HG03066 (cell line): ENCODE results near the gene FUBP3.
A peak's percentile ranks its signal among the peaks of the same experiment; 100 is the strongest.
"Not testable (repeated sequence)": the region's sequence is repeated elsewhere in the genome, so short reads cannot be mapped to it uniquely, and the experiment has no call there.

Source experiments
- ATAC-seq: cut with Tn5 transposase; IDR thresholded peaks from one replicate; pipeline ENCODE4 v1.9.1; 2021; ENCODE audit warnings: low read depth; ENCODE audit not compliant: unreplicated experiment

Gene FUBP3

DNA sequence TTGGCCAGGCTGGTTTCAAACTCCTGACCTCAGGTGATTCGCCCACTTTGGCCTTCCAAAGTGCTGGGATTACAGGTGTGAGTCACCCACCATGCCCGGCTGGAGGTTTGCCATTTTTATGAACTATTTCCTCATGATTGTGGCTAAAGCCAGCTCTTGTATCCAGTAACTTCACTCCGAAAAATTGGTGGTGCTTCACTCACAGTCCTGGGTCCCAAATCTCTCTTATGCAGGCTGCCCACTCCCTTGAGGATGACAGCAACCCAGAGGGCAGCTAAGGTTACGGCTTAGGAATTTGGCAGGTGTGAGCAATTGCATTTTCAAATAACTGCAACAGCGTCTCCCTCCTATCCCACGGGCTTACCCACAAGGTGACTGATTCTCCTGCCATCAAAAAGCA, 23.4 kb upstream of the FUBP3 start:
- ATAC-seq = no peak

DNA sequence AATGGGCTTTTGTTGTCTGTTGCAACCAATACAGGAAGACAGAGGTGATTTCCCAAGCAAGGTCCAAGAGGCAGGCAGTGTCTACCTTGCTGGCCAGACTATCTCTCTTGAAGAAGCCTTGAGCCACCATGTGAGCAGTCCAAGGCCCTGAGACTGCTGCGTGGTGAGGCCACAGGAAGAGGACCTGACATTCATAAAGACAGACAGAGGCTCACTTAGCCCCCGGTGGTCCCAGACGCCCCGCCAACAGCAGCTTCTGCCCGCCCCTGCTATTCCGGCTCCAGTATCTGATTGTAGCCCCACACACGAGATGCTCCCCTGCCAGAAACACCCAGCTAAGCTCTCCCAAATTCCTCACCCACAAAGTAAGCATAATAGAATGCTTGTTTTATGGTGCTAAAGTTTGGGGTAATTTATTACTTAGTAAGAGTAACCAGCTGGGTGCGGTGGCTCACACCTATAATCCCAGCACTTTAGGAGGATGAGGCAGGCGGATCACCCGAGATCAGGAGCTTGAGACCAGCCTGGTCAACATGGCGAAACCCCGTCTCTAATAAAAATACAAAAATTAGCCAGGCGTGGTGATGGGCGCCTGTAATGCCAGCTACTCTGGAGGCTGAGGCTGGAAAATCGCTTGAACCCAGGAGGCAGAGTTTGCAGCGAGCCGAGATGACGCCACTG, 22.8 kb upstream of the FUBP3 start:
- ATAC-seq = no peak

DNA sequence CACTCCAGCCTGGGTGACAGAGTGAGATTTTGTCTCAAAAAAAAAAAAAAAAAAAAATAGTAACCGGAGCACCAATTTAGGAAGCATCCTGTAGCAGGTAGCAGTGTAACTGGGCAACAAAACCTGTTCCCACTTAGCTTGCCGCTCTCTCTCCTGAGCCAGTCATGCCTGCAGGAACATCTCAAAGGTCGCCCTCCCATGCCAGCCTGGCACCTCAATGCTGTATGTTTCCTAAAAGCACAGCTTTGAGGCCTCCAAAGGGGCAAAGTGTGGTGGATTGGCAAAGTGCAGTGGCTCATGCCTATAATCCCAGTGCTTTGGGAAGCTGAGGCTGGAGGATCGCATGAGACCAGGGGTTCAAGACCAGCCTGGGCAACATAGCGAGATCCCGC, 22.3 kb upstream of the FUBP3 start:
- ATAC-seq = no peak

DNA sequence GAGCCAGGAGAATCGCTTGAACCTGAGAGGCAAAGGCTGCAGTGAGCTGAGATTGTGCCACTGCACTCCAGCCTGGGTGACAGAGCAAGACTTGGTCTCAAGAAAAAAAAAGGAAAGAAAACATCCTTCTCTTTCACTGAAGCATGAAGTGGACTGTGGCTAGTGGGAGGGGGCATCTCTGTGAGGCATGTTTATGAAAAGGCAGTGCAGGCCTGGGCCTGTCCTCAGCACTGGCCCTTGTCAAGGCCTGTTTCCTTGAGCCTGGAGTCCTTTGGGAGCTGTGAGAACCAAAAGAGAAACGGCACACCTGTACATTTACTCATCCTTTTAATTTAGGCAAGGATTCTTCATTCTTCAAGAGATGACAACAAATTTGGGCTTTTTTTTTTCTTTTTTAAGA, 18.3 kb upstream of the FUBP3 start:
- no peak for ATAC-seq

DNA sequence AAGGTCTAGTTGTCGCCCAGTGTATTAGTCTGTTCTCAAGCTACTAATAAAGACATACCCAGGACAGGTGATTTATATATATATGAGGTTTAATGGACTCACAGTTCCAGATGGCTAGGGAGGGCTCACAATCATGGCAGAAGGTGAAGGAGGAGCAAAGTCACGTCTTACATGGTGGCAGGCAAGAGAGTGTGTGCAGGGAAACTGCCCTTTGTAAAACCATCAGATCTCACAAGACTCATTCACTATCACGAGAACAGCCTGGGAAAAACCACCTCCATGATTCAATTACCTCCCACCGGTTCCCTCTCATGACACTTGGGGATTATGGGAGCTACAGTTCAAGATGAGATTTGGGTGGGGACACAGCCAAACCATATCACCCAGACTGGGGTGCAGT, 16.9 kb upstream of the FUBP3 start:
- ATAC-seq = not testable (repeated sequence)

DNA sequence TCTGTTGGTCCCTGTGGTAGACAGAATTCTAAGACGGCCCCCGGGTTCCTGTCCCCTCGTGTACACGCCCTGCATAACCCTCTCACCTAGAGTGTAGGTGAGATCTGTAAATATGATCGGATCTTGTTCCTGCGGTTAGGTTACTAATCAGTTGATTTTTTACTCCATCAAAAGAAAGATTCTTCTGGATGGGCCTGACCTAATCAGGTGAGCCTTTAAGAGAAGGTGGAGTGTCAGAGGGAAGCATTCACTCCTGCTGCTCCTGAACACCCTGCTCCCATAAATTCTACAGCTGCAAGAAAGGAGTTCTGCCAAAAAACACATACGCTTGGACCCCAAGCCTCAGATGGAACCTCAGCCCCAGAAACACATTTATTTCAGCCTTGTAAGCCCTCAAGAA, 15.6 kb upstream of the FUBP3 start:
- ATAC-seq = no peak

DNA sequence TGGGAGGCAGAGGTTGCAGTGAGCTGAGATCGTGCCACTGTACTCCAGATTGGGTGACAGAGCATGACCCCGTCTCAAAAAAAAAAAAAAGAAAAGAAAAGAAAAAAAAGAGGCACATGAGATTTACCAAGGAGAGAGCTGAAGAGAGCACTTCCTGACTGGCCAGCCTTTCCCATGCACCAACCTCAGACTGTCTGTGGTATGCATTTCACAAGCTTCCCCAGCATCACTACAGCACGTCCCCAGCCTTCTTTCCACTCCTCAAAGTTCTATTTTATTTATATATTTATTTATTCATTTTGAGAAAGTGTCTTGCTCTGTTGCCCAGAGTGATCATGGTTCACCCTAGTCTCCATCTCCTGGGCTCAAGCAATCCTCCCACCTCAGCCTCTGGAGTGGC, 13.6 kb upstream of the FUBP3 start:
- no peak for ATAC-seq

DNA sequence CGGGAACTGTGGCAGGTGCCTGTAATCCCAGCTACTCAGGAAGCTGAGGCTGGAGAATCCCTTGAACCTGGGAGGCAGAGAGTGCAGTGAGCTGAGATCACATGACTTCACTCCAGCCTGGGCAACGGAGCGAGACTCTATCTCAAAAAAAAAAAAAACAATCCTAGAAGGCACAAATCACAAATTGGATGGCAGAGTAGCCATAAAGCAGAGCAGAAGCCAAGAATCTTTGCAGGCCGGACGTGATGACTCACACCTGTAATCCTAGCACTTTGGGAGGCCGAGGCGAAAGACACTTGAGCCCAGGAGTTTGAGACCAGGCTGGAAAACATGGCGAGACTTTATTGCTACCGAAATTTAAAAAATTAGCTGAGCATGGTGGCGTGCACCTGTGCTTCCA, 9.2 kb upstream of the FUBP3 start:
- no peak for ATAC-seq

DNA sequence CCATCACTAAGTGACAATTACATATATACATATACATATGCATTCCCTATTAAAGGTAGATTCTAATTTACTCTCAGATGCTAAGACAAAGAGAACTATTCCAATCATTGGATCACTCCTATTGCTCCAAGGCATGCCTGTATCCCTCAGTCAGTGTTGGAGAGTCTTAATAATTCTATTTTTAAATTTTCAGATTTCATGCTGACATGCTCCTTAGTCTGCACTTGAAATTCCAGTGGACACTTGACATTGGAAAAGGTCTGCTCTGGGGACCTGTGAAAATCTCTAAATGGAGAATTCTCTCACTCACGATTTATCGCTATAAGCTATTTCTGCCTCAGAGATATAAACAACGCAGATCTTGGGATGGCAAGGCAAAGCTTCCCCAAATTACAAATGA, 3.9 kb upstream of the FUBP3 start:
- no peak for ATAC-seq

DNA sequence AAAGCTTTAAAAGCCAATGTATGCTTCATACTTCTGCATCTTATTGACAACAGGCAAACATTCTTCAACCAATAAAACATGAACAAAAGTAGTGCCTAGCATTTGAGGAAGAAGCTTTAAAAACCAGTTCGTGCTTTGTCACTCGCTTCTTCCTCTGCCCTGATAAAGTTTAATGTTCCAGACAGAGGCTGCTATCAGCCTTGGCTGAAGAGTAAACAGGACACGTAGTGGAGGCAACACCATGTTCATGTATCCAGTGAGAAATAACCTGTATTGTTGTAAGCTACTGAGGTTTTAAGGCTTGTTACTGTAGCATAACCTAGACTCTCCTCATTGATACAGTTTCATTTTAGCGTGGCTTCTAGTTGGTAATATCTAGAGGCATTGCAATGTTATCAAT, 3.2 kb upstream of the FUBP3 start:
- no peak for ATAC-seq

DNA sequence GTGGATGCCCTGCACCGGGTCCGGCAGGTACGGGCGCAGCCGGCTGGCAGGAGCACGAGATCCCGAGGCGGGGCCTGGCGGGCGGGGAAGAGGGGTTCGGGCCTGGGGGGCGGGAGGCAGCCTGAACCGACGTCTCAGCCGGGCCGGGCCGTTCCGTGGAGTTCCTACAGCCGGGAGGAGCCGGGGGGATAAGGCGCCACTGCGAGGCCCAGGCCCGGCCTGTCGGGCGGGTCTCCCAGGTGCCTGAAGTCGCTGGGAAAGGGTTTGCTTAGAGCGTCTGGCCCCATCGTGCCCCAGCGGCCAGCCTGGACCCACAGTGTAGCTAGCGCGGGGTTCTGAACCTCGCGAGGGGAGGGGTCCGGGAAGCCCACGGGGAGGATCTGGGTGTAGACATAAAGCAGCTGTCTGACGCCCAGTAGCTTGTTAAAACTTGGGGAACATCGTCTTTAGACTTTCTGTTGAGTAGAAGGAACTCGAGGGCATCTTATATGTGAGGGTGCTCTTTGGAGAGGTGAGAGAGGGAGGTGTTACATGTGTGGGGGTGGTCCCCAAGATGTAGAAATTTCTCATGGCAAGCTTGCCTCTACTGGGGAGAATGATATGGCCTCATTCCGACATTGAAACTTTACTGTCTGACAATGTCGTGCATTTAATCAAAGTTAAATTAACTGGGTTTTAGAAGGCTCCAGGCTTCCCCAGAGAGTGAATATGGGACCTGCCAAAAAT, 524 bp downstream of the FUBP3 start:
- peak; percentile 16 for ATAC-seq

DNA sequence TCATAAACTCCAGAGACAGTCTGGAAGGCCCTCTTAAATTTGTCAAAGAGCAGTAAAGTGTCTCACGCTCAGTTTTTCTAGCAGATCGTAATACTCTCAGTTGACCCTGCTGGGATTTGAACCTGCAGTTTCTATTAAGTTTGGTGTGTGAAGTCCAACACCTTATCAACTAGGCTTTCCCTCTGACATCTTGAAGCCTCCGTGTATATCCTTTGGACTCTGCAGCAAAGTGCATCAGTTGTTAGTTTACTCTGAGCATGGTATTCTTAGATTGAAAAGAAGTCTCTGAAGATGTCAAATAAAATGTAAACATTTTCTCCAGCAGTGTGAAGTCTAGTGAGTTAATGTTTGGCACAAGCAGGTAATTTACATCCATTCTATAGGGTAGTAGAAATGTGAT, 2.4 kb downstream of the FUBP3 start:
- no peak for ATAC-seq

DNA sequence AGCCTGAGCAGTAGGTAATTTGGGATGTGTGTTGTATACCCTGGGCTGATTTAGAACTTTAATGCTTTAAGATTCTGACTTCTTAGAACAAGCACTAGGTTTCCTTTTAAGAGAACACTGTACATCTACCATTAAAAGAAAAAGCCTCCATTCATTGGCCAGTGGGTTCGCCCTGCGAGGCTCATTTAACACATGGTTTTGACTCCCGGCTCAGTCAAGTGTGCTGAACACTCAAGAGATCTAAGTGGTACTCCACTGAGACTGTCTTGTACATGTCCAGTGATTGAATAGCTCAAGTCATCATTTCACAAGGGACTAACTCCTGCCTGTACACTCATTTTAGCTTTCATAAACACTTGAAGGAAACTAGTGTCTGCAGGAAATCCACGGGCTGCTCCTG, 3.9 kb downstream of the FUBP3 start:
- no peak for ATAC-seq

DNA sequence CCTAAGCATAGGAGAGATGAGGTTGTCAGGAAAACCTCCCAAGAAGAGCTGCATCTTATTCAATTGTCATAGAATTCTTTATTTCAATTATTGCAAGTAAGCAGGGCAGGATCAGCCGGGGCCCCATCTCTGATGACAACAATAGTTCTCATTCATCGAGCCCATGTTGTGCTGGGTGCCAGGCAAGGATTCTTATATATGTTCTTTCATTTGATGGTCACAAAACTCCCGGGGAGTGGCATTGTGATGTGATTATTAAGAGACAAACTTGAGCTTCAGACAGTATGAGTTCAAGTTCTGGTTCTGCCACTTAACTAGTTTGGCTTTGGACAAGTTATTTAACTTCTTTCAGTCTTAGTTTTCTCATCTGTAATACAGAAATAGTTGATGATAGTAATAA, 8.5 kb downstream of the FUBP3 start:
- ATAC-seq = no peak

DNA sequence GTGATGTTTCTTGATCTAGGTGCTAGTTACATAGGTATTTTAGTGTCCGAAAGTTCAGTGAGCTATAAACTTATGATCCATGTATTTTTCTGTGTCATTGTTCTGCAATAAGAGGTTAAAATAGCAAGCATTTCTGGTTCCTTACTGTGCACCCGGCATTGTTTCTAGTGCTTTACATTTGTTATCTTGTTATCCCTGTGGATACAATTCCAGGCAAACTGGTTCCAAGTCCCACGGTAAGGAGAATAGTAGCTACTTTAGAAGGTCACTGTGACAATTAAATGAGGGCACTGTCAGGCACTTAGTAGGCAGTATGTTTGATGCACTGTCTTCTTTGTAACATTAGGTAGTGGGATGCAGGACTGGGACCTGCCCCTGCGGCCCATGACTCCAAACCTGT, 9.0 kb downstream of the FUBP3 start:
- no peak for ATAC-seq

DNA sequence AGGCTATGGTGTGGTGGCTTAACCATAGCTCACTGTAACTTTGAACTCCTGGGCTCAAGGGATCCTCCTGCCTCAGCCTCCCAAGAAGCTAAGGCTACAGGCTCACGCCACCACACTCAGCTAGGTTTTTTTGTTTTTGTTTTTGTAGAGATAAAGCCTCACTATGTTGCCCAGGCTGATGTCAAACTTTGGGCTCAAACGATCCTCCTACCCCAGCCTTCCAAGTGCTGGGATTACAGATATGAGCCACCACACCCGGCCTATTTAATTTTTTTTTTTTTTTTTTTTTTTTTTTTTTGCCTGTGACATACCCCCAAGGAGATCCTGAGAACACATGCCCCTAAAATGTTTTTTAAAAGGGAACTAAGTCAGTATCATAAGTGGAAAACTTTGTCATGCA, 10.4 kb downstream of the FUBP3 start:
- no peak for ATAC-seq

DNA sequence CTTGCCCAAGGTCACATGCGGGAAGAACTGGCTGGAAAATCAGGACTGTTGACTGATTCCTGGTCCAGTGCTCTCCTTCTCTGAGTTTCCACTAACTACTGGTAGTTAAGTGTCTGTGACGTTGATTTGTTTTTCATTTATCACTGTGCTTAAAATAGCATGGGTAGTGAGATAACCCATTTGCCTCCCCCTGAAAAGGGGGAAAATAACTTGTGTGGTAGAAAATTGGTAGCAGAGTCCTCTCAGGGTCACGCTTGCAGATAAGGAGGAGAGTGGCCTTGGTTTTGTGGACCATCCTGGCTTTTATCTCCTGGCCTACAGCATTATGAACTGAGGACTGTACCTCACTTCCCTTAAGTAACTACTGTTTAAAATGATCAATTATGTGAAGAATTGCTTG, 10.9 kb downstream of the FUBP3 start:
- ATAC-seq = no peak

DNA sequence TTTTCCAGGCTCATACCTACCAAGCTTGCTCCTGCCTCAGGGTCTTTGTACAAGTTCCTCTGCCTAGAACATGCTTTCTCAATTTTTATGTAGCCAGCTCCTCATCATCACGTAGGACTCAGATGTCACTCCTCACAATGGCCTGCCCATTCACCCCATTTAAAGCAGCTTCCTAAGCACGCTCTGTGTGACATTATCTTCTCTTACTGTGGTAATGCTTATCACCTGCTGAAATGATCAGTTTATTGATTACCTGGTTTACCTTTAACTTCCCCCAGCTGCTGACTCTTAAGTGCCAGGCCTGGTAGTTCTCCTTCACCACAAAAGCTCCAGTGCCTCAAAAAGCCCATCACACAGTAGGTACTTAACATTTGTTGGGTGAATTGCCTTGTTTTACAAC, 13.6 kb downstream of the FUBP3 start:
- no peak for ATAC-seq

DNA sequence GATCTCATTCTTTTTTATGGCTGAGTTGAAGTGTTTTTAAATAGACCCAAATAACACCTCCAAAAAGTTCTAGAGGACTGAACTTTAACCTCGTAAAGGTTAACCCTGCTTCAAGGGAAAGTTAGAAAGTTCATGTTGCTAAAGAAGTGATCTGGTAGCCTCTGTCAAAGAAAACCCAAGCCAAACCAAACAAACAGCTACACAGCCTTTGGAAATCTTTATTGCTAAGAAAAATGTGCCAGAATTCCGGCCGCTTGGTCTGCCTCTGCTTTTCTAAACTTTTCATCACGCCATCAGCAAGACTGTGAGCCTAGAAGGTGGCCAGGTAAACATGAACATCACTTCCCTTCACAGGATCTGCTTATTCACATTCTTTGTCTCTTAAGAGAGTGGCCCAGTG, 17.9 kb downstream of the FUBP3 start:
- no peak for ATAC-seq

DNA sequence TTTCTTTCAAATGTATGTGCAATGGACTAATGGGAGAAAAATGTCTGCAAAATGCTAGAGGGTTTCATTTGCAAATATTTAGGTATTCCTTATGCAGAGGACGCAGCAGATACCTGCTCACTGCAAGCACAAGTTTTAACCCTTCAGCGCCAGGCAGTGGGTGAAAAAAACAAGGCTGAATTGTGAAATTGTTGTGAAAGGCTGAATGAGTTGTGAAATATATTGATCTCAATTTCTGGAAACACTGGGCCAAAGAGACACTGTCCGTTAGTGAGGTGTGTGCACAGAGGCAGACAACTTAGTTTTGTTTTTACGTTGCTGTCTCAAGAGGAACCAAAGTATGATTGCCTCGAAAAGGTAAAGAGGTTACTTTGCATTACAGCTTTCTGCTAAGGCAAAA, 18.8 kb downstream of the FUBP3 start:
- no peak for ATAC-seq

DNA sequence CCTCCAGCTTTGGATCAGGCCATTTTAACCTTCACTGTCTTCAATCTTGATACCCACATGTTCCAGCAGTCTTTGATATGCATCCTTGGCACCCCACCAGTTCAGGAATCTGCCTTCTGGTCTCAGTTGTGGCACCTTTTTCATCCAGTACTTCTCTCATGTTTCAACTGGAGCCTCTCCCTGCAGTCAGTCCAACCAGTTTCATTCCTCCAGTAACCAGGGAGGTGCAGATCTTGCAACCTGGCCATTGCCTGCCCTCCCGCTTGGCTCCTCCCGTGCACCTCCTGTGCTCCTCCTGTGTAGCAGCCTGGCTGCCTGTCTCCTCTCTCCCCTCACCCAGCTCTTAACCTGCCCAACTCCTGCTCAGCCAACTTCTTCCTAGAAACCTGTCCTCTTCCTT, 20.2 kb downstream of the FUBP3 start:
- ATAC-seq = no peak

DNA sequence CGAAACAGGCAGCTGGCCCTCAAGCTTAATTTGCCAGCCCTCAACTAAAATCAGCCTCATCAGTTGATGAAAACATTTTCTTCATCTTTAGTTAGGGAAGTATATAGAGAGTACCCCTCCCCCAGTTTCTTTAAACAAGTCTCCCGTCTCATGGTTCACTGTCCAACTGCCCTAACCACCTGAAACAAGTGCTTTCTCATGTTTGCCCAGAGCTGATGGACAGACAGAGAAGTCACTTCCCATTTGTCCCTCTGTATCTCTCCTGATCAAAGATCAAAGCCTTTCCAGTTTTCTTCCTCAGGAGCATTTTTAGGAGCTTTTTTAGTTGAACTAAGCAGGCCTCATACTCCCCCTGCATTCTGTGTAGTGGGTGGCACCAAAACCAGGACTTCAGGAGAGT, 21.7 kb downstream of the FUBP3 start:
- ATAC-seq = no peak

DNA sequence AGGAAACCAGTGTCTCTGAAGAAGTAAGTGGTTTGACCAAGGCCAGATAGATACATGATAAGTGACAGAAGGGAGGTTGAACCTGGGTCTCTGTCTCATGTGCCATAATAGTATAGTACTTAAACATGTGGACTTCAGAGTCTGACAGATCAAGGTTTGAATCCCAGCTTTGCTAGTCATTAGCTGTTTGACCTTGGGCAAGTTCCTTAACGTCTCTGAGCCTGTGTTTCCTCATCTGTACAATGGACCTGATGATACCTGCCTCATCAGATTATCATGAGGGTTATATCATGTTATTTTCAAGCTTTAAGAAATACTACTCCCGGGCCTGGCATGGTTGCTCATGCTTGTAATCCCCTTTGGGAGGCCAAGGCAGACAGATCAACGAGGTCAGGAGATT, 24.9 kb downstream of the FUBP3 start:
- ATAC-seq = no peak
